GM21526 (cell line): Measurements from ENCODE around the gene FGB.

Experiments
- ATAC-seq: cut with Tn5 transposase; IDR thresholded peaks from one replicate; pipeline ENCODE4 v1.9.1; 2021; ENCODE audit warnings: moderate library complexity; ENCODE audit not compliant: unreplicated experiment, low FRiP score

The FGB gene

DNA sequence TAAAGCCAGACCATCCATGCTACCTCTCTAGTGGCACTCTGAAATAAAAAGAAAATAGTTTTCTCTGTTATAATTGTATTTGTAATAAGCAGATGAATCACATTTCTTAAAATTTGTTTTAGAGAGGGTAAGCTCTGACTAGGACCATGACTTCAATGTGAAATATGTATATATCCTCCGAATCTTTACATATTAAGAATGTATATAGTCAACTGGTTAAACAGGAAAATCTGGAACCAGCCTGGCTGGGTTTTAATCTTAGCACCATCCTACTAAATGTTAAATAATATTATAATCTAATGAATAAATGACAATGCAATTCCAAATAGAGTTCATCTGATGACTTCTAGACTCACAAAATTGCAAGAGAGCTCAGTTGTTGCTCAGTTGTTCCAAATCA, 1.5 kb downstream of the FGB start:
- ATAC-seq = no peak

- ATAC-seq = no peak
Measured at GRCh38 chr4:154565704-154566103, 2.9 kb downstream of the FGB start.

GRCh38 chr4:154566639-154567204, 3.9 kb downstream of the FGB start:
- ATAC-seq = no peak

DNA sequence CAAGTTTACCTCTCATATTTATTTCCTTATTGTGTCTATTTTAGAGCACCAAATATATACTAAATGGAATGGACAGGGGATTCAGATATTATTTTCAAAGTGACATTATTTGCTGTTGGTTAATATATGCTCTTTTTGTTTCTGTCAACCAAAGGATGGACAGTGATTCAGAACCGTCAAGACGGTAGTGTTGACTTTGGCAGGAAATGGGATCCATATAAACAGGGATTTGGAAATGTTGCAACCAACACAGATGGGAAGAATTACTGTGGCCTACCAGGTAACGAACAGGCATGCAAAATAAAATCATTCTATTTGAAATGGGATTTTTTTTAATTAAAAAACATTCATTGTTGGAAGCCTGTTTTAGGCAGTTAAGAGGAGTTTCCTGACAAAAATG, 6.2 kb downstream of the FGB start:
- no peak for ATAC-seq

DNA sequence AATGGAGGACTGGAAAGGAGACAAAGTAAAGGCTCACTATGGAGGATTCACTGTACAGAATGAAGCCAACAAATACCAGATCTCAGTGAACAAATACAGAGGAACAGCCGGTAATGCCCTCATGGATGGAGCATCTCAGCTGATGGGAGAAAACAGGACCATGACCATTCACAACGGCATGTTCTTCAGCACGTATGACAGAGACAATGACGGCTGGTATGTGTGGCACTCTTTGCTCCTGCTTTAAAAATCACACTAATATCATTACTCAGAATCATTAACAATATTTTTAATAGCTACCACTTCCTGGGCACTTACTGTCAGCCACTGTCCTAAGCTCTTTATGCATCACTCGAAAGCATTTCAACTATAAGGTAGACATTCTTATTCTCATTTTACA, 6.8 kb downstream of the FGB start:
- no peak for ATAC-seq

- no peak for ATAC-seq
Measured at GRCh38 chr4:154573190-154573870, 10.5 kb downstream of the FGB start.

GRCh38 chr4:154574311-154574710, 11.5 kb downstream of the FGB start:
- no peak for ATAC-seq

GRCh38 chr4:154577324-154577723, 14.5 kb downstream of the FGB start:
- ATAC-seq = no peak

DNA sequence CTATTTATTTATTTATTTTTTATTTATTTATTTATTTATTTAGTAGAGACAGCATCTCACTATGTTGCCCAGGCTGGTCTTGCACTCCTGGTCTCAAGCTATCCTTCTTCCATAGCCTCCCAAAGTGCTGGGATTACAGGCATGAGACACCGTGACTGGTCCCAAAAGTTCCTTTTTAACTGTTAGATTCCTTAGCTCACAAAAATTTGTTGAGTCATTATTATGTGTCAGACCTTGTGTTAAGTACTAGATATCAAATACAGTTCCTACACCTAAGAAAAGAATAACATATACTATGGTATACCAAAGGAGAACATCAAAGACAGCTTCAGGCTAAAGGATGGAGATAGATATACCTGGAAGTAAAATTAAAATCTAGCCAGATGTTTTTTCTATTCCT, 16.1 kb downstream of the FGB start:
- ATAC-seq = no peak

- no peak for ATAC-seq
Measured at GRCh38 chr4:154579927-154580326, 17.1 kb downstream of the FGB start.

DNA sequence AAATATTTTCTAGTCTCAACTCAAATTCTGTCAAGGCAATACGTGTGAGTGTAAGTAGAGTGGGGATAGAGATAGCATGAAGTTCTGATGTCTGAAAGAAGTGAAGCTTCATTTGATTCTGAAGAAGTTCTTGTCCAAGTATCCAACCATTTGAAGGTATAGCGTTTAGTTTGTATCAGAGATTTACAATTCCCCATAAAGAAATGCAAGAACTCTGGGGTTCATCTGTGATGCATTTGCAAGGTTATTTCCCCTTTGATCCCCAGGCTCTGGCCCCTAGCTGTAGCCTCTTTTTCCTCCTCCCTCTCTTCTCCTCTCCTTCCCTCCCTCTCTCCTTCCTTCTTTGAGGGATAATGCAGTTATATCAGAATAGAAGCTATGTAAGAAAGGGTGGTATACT, 19.9 kb downstream of the FGB start:
- no peak for ATAC-seq

DNA sequence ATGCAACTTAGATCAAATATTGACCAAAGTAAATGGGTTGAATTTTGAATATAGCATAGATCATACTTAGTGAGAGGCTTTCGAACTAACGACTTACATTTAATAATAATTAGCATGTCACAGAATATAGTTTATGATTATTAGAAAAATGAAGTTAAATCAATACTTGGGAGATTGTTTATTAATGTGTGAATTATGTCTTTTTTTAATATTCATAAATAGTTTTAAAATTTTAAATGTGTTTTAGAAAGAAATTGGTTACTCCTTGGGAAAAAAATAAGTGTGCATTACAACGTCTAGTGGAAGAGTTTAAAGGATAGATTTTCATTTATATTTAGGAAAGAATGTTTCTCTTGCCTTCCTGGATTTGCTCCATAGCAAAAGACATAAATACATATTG, 20.4 kb downstream of the FGB start:
- no peak for ATAC-seq

- ATAC-seq = no peak
Measured at GRCh38 chr4:154583677-154584076, 20.9 kb downstream of the FGB start.

GRCh38 chr4:154584259-154584658, 21.4 kb downstream of the FGB start:
- no peak for ATAC-seq

- ATAC-seq = no peak
Measured at GRCh38 chr4:154585369-154586018, 22.7 kb downstream of the FGB start.

DNA sequence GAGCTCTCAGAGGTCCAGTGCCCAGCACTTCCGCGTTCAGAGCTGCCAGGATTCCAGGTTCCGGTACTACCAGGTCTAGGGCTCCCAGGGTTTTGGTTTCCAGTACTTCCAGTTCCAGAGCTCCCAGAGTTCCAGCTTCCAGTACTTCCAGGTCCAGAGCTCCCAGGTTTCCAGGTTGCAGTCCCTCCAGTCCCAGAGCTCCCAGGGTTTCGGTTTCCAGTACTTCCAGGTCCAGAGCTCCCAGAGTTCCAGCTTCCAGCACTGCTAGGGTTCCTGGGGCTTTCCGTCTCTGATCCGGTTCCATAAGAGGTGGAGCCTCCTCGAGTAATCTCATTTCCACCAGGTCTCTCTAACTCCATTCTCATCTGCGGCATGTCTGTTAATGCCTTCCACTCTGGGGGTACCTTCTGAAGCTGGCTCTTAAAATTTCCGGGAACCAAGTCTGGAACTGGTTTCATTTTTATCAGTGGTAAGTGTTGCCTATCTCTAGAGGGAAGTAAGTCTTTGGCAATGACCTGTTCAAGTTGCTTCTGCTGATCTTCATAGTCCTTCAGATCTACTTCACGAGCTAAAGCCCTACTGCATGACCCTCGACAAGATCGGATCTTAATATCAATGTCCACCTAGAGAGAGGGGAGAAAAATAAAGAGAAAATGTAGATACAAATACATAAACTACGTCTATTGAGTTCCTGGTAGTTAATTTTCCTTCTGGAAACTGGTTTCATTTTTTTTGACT, 23.7 kb downstream of the FGB start:
- no peak for ATAC-seq

GRCh38 chr4:154588198-154588597, 25.4 kb downstream of the FGB start:
- ATAC-seq = no peak

DNA sequence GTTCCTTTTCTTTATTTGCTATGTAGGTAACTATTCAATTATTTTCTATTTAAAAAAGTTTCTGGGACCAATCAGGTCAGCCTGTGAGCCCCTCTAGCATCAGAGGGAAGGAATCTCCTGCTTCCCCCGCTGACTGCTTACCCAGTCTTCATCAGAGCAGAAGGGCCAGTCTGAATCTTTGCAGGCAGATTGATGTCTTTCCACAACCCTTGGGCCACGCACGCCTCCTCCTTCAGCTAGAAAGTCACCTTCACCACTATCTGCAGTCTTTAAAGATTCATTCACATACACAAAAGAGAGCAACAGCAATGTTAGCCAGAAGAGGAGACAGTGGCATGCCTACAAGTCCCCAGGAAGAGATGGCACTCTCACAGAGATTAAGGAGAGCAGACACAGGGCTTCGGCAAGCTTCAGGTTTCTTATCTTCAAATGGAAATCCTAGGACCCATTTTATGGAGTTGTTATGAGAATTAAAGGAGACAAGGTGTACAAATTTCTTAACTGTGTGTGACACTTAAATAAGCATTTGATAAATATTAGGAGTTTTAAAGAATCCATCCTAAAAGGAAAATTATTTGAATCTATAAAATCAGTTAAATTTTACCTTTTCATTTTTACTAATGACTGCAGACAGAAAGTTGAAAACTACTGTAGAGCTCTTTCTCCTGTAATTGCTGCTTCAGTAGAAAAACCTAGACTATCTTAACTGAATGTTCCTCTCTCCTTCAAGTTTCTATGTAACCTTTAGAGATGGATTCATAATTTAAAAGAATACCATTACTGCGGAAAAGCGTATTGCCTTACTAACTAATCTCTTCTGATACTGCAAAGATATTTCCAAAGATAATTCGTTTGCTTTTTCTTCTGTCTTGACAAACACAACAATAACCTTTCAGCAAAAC, 26.7 kb downstream of the FGB start:
- ATAC-seq = no peak

GRCh38 chr4:154590329-154591006, 27.7 kb downstream of the FGB start, which contains the start of gene FGA:
FGA (minus strand) TSS chr4:154590742; CDS start chr4:154590687, 55 bp downstream.
- ATAC-seq = no peak

DNA sequence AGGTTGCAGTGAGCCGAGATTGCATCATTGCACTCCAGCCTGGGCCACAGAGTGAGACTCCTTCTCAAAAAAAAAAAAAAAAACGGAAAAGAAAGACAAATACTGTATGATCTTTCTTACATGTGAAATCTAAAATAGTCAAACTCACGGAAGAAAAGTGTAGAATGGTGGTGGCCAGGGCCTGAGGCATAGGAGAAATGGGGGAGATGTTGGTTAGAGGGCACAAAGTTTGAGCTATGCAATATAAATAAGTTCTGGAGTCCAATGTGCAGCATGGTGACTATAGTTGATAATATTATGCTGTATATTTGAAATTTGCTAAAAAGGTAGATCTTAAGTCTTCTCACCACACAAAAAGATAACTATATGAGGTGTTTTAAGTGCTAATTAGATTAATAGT, 29.1 kb downstream of the FGB start:
- ATAC-seq = no peak
